Right lobe of liver (tissue), 6 donors: ENCODE data around the gene CACNA1C. TPM values are rescaled to one million over a fixed set of nuclear protein-coding genes. Genes with fewer than 3 reads are reported as not detected.

Experiments
- ATAC-seq, 4 donors: fragments of 200-7000 bp; cut with Tn5 transposase; one replicate each; pipeline ENCODE4 v1.9.1; 2020; ENCODE audit warnings: mild to moderate bottlenecking in 4 of 4, moderate library complexity in 4 of 4
- DNase-seq, 3 donors: peaks; one replicate each; pipeline ENCODE4 v3.0.0-alpha.2; 2020
- H3K27ac ChIP-seq, 3 donors: fragments of 200-600 bp; one replicate each; pipeline ENCODE4 v1.8.0; 2022
- H3K27me3 ChIP-seq, 2 donors: fragments of 200-600 bp; one replicate each; pipeline ENCODE4 v1.8.0; 2022
- H3K36me3 ChIP-seq, 4 donors: fragments of 200-600 bp; sonication (generic) in 1 of 4; one replicate each; pipeline versions ENCODE4 v1.5.1 to v1.8.0; 2017 to 2022; ENCODE audit warnings: control low read depth in 1 of 4
- H3K4me1 ChIP-seq, 4 donors: fragments of 200-600 bp; sonication (generic) in 1 of 4; one replicate each; pipeline versions ENCODE4 v1.5.1 to v1.8.0; 2017 to 2022; ENCODE audit warnings: control low read depth in 1 of 4
- H3K4me3 ChIP-seq, 3 donors: fragments of 200-600 bp; one replicate each; pipeline ENCODE4 v1.8.0; 2022
- H3K9me3 ChIP-seq, 4 donors: fragments of 200-600 bp; sonication (generic) in 1 of 4; one replicate each; pipeline versions ENCODE4 v1.5.1 to v1.8.0; 2017 to 2022; ENCODE audit warnings: control low read depth in 1 of 4
- CTCF ChIP-seq, 4 donors: fragments of 200-600 bp in 3 of 4; fragments of 450-650 bp in 1 of 4; IDR thresholded peaks; one replicate each; pipeline versions ENCODE4 v1.5.1 to v1.8.0; 2016 to 2022; ENCODE audit warnings: antibody characterized with exemption in 4 of 4, mild to moderate bottlenecking in 2 of 4
- POLR2A ChIP-seq: fragments of 450-650 bp; IDR thresholded peaks from one replicate; pipeline ENCODE4 v1.6.1; 2017; ENCODE audit warnings: antibody characterized with exemption, mild to moderate bottlenecking
- WGBS: methylation state at CpG from one replicate; pipeline ENCODE4 v1.1.6; 2018; ENCODE audit warnings: low coverage, low lambda C conversion rate; ENCODE audit not compliant: insufficient coverage; ENCODE audit errors: missing lambda C conversion rate; 5-methylcytosine and 5-hydroxymethylcytosine counted together
- intact Hi-C, 2 donors: fragments of 100-400 bp; cut with DNase I; formaldehyde crosslinking; loops; one replicate each; pipeline versions ENCODE4 v1.11.2 to v1.14.1; 2022
- total RNA-seq, 6 experiments: library from RNA; depleted of rRNA in 2 of 6; stranded (reverse); fragments of >200 nt in 2 of 6; fragmentation: NEBNext Ultra II Directional in 3 of 6; extraction: Animal tissue kit (Norgen Biotek cat#: 25700) in 3 of 6; gene quantifications; one replicate each; pipeline versions ENCODE4 v1.1.0 to v1.2.4, GENCODE V29; 2016 to 2023
- donor health status: DM: no; HTN: yes; CAD: no.
- donor health status: DM: no; HTN: no; CAD: no.
- donor health status: DM: no; HTN: no; CAD: no.
- donor health status: DM: no; HTN: yes; CAD: no.
- donor health status: DM: no; HTN: yes; CAD: no.

Gene CACNA1C
- total RNA-seq, 6 experiments from 2014 or later = 0.18 to 1.0 (median 0.57) TPM

DNA sequence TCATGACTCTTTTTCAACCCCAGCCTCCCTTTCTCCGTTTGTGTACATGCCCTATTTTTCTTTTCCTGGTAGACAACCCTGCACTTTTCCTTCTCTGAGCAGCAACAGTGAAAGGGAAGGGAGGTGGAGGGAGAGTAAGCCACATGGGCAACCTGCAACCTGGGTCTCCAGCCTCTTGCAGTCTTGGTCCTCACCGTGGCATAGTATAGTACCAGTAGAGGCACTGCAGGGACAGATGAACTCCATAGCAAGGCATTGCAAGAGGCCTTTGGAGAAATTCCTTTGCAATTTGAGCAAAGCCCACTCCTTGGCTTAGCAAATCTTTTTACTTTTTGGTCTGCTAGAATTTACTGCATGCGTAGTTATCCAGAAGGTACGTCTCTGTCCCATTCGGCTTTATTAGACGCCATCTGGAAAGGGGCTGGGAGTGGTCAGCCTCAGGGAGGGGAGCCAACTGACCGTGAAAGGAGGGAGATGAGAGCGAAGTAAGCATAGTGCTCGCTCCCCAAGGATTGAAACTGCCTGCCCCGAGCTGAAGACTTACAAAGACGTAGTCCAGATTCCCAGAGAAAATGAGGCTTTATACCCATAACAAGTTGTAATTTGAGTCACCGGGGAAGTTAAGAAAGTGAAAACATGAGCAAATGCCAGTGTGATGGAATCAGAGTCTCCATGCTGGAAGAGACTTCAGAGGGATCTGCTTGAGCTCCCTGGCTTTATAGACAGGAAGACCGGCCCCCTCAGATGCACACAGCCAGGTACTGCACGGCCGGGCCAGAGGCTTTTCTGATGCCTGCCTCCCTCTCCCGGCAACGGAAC, 332.0 kb downstream of the CACNA1C start:
- Histone ChIP-seq H3K27me3 (no peaks in the 10 kb centered on the region), H3K4me3 (no peak overlapping the region), H3K4me1 (no peaks in the 10 kb centered on the region), H3K36me3 (no peaks in the 10 kb centered on the region), H3K9me3 (no peaks in the 10 kb centered on the region), H3K27ac (no peak overlapping the region)
- no peak for DNase-seq
- WGBS = 62% methylated on average over 14 of the region's 17 CpGs
- intact Hi-C loops = no loop called here
- TF ChIP-seq POLR2A = no peak
- TF ChIP-seq CTCF (IDR thresholded peaks at IDR 0.05) = no peak
- ATAC-seq = no peak

DNA sequence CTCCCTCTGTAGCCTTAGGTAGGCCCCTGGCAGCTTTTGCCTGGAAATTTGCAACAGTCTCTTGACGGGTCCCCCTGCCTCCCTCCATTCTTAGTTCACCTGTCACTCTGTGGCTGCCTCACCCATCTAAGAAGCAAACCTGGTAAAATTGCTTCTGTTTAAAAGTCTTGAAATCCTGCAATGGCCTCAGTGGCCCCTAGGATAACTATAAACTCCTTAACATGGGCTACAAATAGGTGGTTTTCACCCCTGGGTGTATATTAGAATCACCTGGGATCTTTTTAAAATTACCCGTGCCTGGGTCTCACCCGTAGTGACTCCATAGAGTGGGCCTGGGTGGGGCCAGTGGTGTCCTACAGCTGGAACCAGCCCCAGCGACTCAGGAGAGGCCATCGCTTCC, 332.7 kb downstream of the CACNA1C start:
- intact Hi-C loops = no loop called here
- no peaks in the 10 kb centered on the region for H3K9me3 ChIP-seq
- 86% methylated on average over 5 of the region's 5 CpGs for WGBS
- no peaks in the 10 kb centered on the region for H3K27me3 ChIP-seq
- H3K4me3 ChIP-seq = no peak overlapping the region
- H3K4me1 ChIP-seq = no peaks in the 10 kb centered on the region
- H3K36me3 ChIP-seq = no peaks in the 10 kb centered on the region
- ATAC-seq = no peak
- H3K27ac ChIP-seq = no peak overlapping the region
- no peak for TF ChIP-seq CTCF (IDR thresholded peaks at IDR 0.05)
- no peak for TF ChIP-seq POLR2A
- no peak for DNase-seq

GRCh38 chr12:2386566-2386965, 333.8 kb downstream of the CACNA1C start:
- no peak overlapping the region for H3K27ac ChIP-seq
- DNase-seq = no peak
- no peaks in the 10 kb centered on the region for H3K36me3 ChIP-seq
- no peaks in the 10 kb centered on the region for H3K27me3 ChIP-seq
- H3K9me3 ChIP-seq = no peaks in the 10 kb centered on the region
- TF ChIP-seq POLR2A = no peak
- no peak for TF ChIP-seq CTCF (IDR thresholded peaks at IDR 0.05)
- no peaks in the 10 kb centered on the region for H3K4me1 ChIP-seq
- no peak overlapping the region for H3K4me3 ChIP-seq
- ATAC-seq = no peak
- WGBS = 62% methylated on average over 3 of the region's 3 CpGs
- intact Hi-C loops = no loop called here

GRCh38 chr12:2387103-2387834, 334.5 kb downstream of the CACNA1C start:
- intact Hi-C loops = no loop called here
- no peak overlapping the region for H3K27ac ChIP-seq
- WGBS = 58% methylated on average over 12 of the region's 12 CpGs
- no peaks in the 10 kb centered on the region for H3K4me1 ChIP-seq
- DNase-seq (no peak), ATAC-seq (no peak)
- H3K4me3 ChIP-seq = no peak overlapping the region
- H3K27me3 ChIP-seq = no peaks in the 10 kb centered on the region
- H3K9me3 ChIP-seq = no peaks in the 10 kb centered on the region
- no peaks in the 10 kb centered on the region for H3K36me3 ChIP-seq
- no peak for TF ChIP-seq CTCF (IDR thresholded peaks at IDR 0.05)
- TF ChIP-seq POLR2A = no peak
